Vagina (tissue), 2 donors: ENCODE results near the gene FAM3D. TPM values are rescaled to one million over a fixed set of nuclear protein-coding genes. Genes with fewer than 3 reads are reported as not detected.

Source experiments
- DNase-seq, 2 donors: peaks; one replicate each; pipeline ENCODE4 v3.0.0-alpha.2; 2017; ENCODE audit errors: extremely low spot score in 2 of 2
- H3K27ac ChIP-seq: fragments of 200-600 bp; sonication (generic); one replicate; pipeline ENCODE4 v1.5.1; 2019
- H3K27me3 ChIP-seq: fragments of 200-600 bp; sonication (generic); one replicate; pipeline ENCODE4 v1.5.1; 2019
- H3K36me3 ChIP-seq, 2 donors: fragments of 200-600 bp; sonication (generic); one replicate each; pipeline ENCODE4 v1.5.1; 2017 to 2019
- H3K4me1 ChIP-seq: fragments of 200-600 bp; sonication (generic); one replicate; pipeline ENCODE4 v1.5.1; 2019
- H3K4me3 ChIP-seq, 2 donors: fragments of 200-600 bp; sonication (generic); 1 replicate in 1 of 2; 2 replicates in 1 of 2; pipeline ENCODE4 v1.5.1; 2016 to 2019
- H3K9me3 ChIP-seq: fragments of 200-600 bp; sonication (generic); one replicate; pipeline ENCODE4 v1.5.1; 2019
- POLR2A ChIP-seq, 2 donors: fragments of 450-650 bp; IDR thresholded peaks; one replicate each; pipeline ENCODE4 v1.6.1; 2017; ENCODE audit warnings: antibody characterized with exemption in 2 of 2, mild to moderate bottlenecking in 2 of 2, moderate library complexity in 2 of 2
- POLR2AphosphoS5 ChIP-seq, 2 donors: sonication (generic); formaldehyde crosslinking; IDR thresholded peaks; one replicate each; pipeline ENCODE4 v1.9.0; 2017; ENCODE audit warnings: antibody characterized with exemption in 2 of 2, mild to moderate bottlenecking in 2 of 2, low read depth in 1 of 2; ENCODE audit not compliant: insufficient read depth in 1 of 2
- intact Hi-C: fragments of 100-400 bp; cut with DNase I; formaldehyde crosslinking; loops from one replicate; pipeline ENCODE4 v1.15.1; 2023
- total RNA-seq: library from RNA; depleted of rRNA; stranded (reverse); fragments of >200 nt; gene quantifications from one replicate; pipeline ENCODE4 v1.2.3, GENCODE V29; 2016
- TF ChIP-seq, protein P1 (sequence below), 3 experiments: fragments of 450-650 bp in 2 of 3; fragments of 200-600 bp in 1 of 3; sonication (generic) in 1 of 3; IDR thresholded peaks; one replicate each; pipeline ENCODE4 v1.5.1; 2017 to 2019; ENCODE audit warnings: antibody characterized with exemption in 3 of 3, mild to moderate bottlenecking in 2 of 3, moderate library complexity in 2 of 3

Gene FAM3D
- total RNA-seq, 1 donor from 2014 or later: 13.5 TPM

DNA sequence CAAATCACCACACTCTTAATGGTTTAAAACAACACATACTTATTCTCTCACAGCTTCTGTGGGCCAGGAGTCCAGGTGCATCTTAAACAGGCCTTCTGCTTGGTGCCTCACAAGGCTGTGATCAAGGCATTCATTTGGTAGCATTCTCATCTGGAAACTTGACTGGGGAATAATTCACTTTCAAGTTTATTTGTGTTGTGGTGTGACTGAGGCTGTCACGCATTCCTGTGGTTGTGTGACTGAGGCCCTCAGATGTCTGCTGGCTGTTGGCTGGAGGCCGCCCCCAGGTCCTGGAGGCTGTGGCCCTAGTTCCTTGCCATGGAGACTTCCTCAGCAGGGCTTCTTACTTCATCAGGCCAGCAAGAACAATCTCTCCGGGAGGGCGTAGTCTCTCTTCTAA is 16.9 kb upstream of the FAM3D start:
- intact Hi-C loops: no loop called here
- Histone ChIP-seq H3K4me3 (no peak overlapping the region), H3K27ac (no peak overlapping the region), H3K4me1 (peaks cover 6% of the 10 kb centered on the region), H3K36me3 (no peaks in the 10 kb centered on the region), H3K27me3 (no peaks in the 10 kb centered on the region), H3K9me3 (no peaks in the 10 kb centered on the region)
- peak in 1 of 2 donors; percentile 9 for DNase-seq
- TF ChIP-seq POLR2A (IDR thresholded peaks at IDR 0.05) (no peak), POLR2AphosphoS5 (IDR thresholded peaks at IDR 0.05; ENCODE audit: insufficient read depth in 1 of 2, low read depth in 1 of 2) (no peak)
- TF ChIP-seq, protein P1, sequence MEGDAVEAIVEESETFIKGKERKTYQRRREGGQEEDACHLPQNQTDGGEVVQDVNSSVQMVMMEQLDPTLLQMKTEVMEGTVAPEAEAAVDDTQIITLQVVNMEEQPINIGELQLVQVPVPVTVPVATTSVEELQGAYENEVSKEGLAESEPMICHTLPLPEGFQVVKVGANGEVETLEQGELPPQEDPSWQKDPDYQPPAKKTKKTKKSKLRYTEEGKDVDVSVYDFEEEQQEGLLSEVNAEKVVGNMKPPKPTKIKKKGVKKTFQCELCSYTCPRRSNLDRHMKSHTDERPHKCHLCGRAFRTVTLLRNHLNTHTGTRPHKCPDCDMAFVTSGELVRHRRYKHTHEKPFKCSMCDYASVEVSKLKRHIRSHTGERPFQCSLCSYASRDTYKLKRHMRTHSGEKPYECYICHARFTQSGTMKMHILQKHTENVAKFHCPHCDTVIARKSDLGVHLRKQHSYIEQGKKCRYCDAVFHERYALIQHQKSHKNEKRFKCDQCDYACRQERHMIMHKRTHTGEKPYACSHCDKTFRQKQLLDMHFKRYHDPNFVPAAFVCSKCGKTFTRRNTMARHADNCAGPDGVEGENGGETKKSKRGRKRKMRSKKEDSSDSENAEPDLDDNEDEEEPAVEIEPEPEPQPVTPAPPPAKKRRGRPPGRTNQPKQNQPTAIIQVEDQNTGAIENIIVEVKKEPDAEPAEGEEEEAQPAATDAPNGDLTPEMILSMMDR (IDR thresholded peaks at IDR 0.05): no peak

DNA sequence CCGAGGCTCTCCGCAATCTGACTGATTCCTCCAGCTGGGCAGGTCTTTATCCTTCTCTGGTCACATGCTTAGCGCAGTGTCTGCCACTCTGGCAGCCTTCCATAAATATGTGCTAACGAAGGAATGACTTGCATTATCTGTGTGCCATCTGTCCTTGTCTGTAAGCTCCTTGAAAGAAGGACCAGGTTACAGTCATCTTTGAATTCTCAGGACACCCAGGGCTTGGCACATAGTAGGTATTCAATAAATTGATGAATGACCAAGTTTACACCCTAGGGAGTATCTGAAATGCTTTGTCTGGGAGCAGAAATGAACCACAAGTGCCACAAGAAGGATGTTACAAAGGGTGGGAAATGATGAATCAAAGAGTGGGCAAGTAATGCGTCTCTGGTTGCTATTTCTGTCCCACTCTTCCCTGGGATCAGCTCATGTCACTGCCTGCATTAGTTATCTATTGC is 16.5 kb upstream of the FAM3D start:
- intact Hi-C loops: no loop called here
- Histone ChIP-seq H3K4me1 (peaks cover 6% of the 10 kb centered on the region), H3K4me3 (no peak overlapping the region), H3K9me3 (no peaks in the 10 kb centered on the region), H3K36me3 (no peaks in the 10 kb centered on the region), H3K27me3 (no peaks in the 10 kb centered on the region), H3K27ac (no peak overlapping the region)
- peak; percentile 25 to 56 for DNase-seq
- TF ChIP-seq, protein P1 (IDR thresholded peaks at IDR 0.05): no peak
- TF ChIP-seq POLR2A (IDR thresholded peaks at IDR 0.05) (no peak), POLR2AphosphoS5 (IDR thresholded peaks at IDR 0.05; ENCODE audit: insufficient read depth in 1 of 2, low read depth in 1 of 2) (no peak)

DNA sequence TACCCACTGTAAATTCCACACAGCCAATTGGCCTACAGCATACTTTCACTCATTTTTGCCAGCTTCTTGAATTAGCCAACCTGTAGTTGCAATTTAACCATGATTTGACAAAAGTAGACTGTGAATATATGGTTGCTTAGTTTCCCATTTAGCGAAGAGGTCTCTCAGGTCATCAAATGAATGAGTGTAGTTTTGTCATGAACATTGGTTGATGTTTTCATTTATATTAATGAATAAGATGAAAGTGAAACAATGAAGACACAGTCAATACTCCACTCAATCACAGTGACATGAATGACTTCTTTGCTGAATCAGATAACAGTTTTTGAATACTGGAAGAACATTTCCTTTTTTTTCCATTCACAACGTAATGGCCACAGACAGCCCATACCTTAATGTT is 15.3 kb upstream of the FAM3D start:
- Histone ChIP-seq H3K27ac (no peak overlapping the region), H3K9me3 (no peaks in the 10 kb centered on the region), H3K27me3 (no peaks in the 10 kb centered on the region), H3K4me1 (peaks cover 6% of the 10 kb centered on the region), H3K36me3 (no peaks in the 10 kb centered on the region), H3K4me3 (no peak overlapping the region)
- TF ChIP-seq, protein P1 (IDR thresholded peaks at IDR 0.05): no peak
- TF ChIP-seq POLR2AphosphoS5 (IDR thresholded peaks at IDR 0.05; ENCODE audit: insufficient read depth in 1 of 2, low read depth in 1 of 2): no peak
- no peak for TF ChIP-seq POLR2A (IDR thresholded peaks at IDR 0.05)
- intact Hi-C loops: no loop called here
- DNase-seq: no peak

DNA sequence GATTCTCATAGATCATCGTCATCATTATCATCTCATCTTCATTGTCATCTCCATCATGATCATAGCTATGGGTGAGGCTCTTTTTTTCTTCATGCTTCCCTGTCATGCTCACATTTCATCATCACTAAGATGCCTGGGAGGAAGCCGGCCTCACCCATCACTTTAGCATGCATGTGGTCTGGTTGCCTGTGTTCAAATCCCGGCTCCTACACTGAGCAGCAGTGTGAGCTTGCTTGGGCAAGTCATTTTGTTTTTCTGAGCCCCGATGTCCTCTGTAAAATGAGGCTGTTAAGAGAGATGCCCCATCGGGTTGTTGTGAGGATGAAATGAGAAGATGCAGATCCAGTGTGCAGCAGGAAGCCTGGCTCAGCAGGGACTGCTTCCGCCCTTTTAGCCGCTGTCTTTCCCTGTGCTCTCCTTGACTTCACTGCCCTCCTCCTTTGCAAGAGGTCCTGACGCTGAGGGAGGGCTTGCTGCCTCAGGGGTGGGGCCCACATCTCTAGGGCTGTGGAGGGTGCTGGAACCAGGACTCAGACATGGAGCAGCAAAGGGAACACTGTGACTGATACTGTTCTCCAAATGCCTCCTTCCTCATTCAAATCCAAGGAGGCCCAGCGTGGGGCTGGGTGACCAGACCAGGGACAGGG is 14.4 kb upstream of the FAM3D start:
- no peak overlapping the region for H3K27ac ChIP-seq
- TF ChIP-seq POLR2AphosphoS5 (IDR thresholded peaks at IDR 0.05; ENCODE audit: insufficient read depth in 1 of 2, low read depth in 1 of 2) (no peak), POLR2A (IDR thresholded peaks at IDR 0.05) (no peak)
- TF ChIP-seq, protein P1 (IDR thresholded peaks at IDR 0.05): no peak

DNA sequence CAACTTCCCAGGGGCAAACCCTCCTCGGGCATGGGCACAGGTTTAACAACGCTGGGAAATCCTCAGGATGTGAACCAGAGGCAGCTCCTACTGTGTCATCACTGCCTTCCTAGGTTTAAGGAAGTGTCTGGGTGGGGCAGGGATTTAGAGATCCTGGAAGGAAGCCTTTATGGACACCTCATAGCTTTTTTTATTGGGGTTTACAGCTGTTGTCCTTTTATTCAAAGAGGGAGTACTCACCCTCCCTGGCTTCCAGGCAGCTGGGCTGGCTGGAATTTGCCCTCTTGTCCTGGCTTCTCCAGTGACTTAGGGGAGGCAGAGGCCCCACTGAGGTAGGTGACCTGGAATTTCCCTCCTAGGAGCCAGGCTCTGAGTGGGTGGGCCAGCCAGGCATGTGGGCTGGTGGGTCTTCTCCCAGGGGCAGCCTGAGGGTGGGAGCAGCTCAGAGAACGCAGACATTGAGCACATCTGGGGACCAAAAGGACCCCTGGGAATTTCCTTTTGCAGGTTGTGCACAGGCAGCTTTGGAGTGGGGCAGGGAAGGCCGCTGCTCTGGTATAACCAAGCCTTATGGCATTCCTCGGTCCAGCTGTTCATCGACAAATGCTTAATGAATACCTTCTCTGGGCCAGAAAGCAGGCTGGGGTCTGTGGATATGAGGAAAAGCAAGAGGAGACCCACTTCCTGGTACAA is 13.5 kb upstream of the FAM3D start:
- no peak overlapping the region for H3K27ac ChIP-seq
- TF ChIP-seq POLR2A (IDR thresholded peaks at IDR 0.05) (no peak), POLR2AphosphoS5 (IDR thresholded peaks at IDR 0.05; ENCODE audit: insufficient read depth in 1 of 2, low read depth in 1 of 2) (no peak)
- TF ChIP-seq, protein P1 (IDR thresholded peaks at IDR 0.05): no peak
- intact Hi-C loops: no loop called here
- peaks cover 6% of the 10 kb centered on the region for H3K4me1 ChIP-seq
- H3K9me3 ChIP-seq: no peaks in the 10 kb centered on the region
- no peaks in the 10 kb centered on the region for H3K27me3 ChIP-seq
- H3K4me3 ChIP-seq: no peak overlapping the region
- H3K36me3 ChIP-seq: no peaks in the 10 kb centered on the region
- DNase-seq: peak; percentile 49 to 72

More for the DNA sequence above, 14.4 kb upstream of the FAM3D start:
- no peaks in the 10 kb centered on the region for H3K9me3 ChIP-seq
- no peak overlapping the region for H3K4me3 ChIP-seq
- H3K36me3 ChIP-seq: no peaks in the 10 kb centered on the region
- intact Hi-C loops: no loop called here
- peak; percentile 52 to 82 for DNase-seq
- H3K4me1 ChIP-seq: peaks cover 6% of the 10 kb centered on the region
- H3K27me3 ChIP-seq: no peaks in the 10 kb centered on the region
